Measurements from ENCODE around the gene SLC15A2. TPM values are rescaled to one million over a fixed set of nuclear protein-coding genes. Genes with fewer than 3 reads are reported as not detected.
"Not testable (repeated sequence)": the region's sequence is repeated elsewhere in the genome, so short reads cannot be mapped to it uniquely, and the experiment has no call there.

The SLC15A2 gene
- total RNA-seq, 1 donor from 2014 or later: 0.40 TPM

DNA sequence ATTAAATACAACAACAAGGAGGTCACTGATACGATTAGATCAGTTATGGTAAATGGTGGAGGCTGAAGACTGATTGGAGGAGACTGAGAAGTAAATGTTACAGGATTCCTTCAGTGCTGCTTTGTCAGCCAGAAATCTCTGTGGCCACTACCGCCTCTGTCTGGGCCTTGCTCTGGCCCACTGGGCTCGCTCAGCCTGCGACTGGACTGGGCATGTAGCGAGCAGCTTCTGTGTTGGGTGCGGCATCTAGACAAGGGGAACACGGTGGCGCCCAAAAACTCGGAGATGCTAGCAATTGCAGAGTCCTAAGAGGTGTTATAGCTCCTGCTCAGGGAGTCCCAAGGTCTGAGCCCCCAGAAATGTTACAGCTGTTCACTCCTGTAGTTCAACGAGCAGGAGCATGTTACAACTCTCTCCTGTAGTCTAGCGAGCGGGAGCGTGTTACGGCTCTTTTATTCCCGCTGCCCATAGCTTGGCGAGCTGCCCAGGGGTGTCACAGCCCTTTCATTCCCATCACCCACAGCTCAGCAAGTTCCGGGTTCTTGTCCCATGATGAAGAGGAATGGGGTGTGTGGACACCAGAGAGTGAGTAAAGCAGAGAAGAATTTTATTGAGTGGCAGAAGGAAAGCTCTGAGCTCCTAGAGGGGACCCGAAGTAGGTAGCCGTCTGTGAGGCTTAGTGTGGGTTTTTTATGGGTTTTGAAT is 24.7 kb downstream of the SLC15A2 start:
- Mint-ChIP-seq H3K27ac (ENCODE audit: unreplicated experiment) (no peak overlapping the region), H3K27me3 (ENCODE audit: unreplicated experiment) (no peaks in the 10 kb centered on the region), H3K4me1 (ENCODE audit: unreplicated experiment) (no peaks in the 10 kb centered on the region), H3K9me3 (ENCODE audit: unreplicated experiment) (no peaks in the 10 kb centered on the region), H3K36me3 (ENCODE audit: unreplicated experiment) (no peaks in the 10 kb centered on the region), H3K4me3 (ENCODE audit: unreplicated experiment) (no peak overlapping the region)
- TF ChIP-seq, protein P1, sequence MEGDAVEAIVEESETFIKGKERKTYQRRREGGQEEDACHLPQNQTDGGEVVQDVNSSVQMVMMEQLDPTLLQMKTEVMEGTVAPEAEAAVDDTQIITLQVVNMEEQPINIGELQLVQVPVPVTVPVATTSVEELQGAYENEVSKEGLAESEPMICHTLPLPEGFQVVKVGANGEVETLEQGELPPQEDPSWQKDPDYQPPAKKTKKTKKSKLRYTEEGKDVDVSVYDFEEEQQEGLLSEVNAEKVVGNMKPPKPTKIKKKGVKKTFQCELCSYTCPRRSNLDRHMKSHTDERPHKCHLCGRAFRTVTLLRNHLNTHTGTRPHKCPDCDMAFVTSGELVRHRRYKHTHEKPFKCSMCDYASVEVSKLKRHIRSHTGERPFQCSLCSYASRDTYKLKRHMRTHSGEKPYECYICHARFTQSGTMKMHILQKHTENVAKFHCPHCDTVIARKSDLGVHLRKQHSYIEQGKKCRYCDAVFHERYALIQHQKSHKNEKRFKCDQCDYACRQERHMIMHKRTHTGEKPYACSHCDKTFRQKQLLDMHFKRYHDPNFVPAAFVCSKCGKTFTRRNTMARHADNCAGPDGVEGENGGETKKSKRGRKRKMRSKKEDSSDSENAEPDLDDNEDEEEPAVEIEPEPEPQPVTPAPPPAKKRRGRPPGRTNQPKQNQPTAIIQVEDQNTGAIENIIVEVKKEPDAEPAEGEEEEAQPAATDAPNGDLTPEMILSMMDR (IDR thresholded peaks at IDR 0.05): no peak
- no peak for DNase-seq (ENCODE audit: extremely low spot score, unreplicated experiment)

GRCh38 chr3:121924734-121925133 is 30.5 kb downstream of the SLC15A2 start:
- Mint-ChIP-seq H3K27me3 (ENCODE audit: unreplicated experiment) (no peaks in the 10 kb centered on the region), H3K27ac (ENCODE audit: unreplicated experiment) (no peak overlapping the region), H3K4me1 (ENCODE audit: unreplicated experiment) (no peaks in the 10 kb centered on the region)

GRCh38 chr3:121926380-121926779 is 32.2 kb downstream of the SLC15A2 start:
- no peak for DNase-seq (ENCODE audit: extremely low spot score, unreplicated experiment)
- peaks cover 5% of the 10 kb centered on the region for H3K9me3 Mint-ChIP-seq (ENCODE audit: unreplicated experiment)
- TF ChIP-seq, protein P1 (IDR thresholded peaks at IDR 0.05): no peak
- no peak overlapping the region for H3K4me3 Mint-ChIP-seq (ENCODE audit: unreplicated experiment)
- no peaks in the 10 kb centered on the region for H3K27me3 Mint-ChIP-seq (ENCODE audit: unreplicated experiment)
- H3K4me1 Mint-ChIP-seq (ENCODE audit: unreplicated experiment): no peaks in the 10 kb centered on the region
- no peak overlapping the region for H3K27ac Mint-ChIP-seq (ENCODE audit: unreplicated experiment)
- H3K36me3 Mint-ChIP-seq (ENCODE audit: unreplicated experiment): no peaks in the 10 kb centered on the region

More at GRCh38 chr3:121924734-121925133, 30.5 kb downstream of the SLC15A2 start:
- Mint-ChIP-seq H3K9me3 (ENCODE audit: unreplicated experiment) (peaks cover 5% of the 10 kb centered on the region), H3K36me3 (ENCODE audit: unreplicated experiment) (no peaks in the 10 kb centered on the region), H3K4me3 (ENCODE audit: unreplicated experiment) (no peak overlapping the region)
- DNase-seq (ENCODE audit: extremely low spot score, unreplicated experiment): no peak
- TF ChIP-seq, protein P1 (IDR thresholded peaks at IDR 0.05): no peak

GRCh38 chr3:121938141-121938855 is 44.1 kb downstream of the SLC15A2 start:
- not testable (repeated sequence) for H3K9me3 Mint-ChIP-seq (ENCODE audit: unreplicated experiment); DNase-seq (ENCODE audit: extremely low spot score, unreplicated experiment); H3K27me3 Mint-ChIP-seq (ENCODE audit: unreplicated experiment); H3K27ac Mint-ChIP-seq (ENCODE audit: unreplicated experiment); H3K4me3 Mint-ChIP-seq (ENCODE audit: unreplicated experiment); H3K36me3 Mint-ChIP-seq (ENCODE audit: unreplicated experiment); H3K4me1 Mint-ChIP-seq (ENCODE audit: unreplicated experiment)

DNA sequence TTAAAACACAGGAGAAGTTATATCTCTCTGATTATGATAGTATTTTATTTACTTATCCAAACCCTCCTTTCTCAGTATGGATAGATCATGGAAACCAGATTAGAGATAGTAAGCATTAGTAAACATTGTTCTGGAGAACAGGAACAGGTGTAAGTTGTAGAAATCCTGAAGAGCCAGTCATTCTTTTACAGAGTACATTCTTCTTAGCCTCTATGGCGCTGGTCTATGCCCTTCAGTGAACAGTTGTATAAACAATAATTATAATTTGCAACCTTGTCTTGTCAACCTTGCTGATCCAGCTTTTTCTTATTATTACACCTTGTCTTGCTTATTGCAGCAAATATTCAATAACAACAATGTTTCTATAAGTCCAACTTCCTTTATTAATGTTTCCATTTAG is 47.4 kb downstream of the SLC15A2 start:
- TF ChIP-seq, protein P1 (IDR thresholded peaks at IDR 0.05): no peak
- no peaks in the 10 kb centered on the region for H3K27me3 Mint-ChIP-seq (ENCODE audit: unreplicated experiment)
- H3K4me3 Mint-ChIP-seq (ENCODE audit: unreplicated experiment): no peak overlapping the region
- no peaks in the 10 kb centered on the region for H3K36me3 Mint-ChIP-seq (ENCODE audit: unreplicated experiment)
- H3K27ac Mint-ChIP-seq (ENCODE audit: unreplicated experiment): no peak overlapping the region
- H3K9me3 Mint-ChIP-seq (ENCODE audit: unreplicated experiment): no peaks in the 10 kb centered on the region
- no peaks in the 10 kb centered on the region for H3K4me1 Mint-ChIP-seq (ENCODE audit: unreplicated experiment)
- DNase-seq (ENCODE audit: extremely low spot score, unreplicated experiment): no peak

All from osteocyte (in vitro differentiated cells).